Aorta (tissue), 5 donors: ENCODE data around the gene ATXN7L3. TPM values are rescaled to one million over a fixed set of nuclear protein-coding genes. Genes with fewer than 3 reads are reported as not detected.

ENCODE experiments used
- ATAC-seq: fragments of 200-7000 bp; cut with Tn5 transposase; one replicate; pipeline ENCODE4 v1.9.1; 2022; ENCODE audit warnings: moderate library complexity; ENCODE audit not compliant: low FRiP score
- DNase-seq, 2 donors: peaks; one replicate each; pipeline ENCODE4 v3.0.0-alpha.2; 2020
- H3K27ac ChIP-seq, 2 donors: one replicate each; pipeline ENCODE4 v1.5.1; 2013; ENCODE audit warnings: low read length in 2 of 2, mild to moderate bottlenecking in 2 of 2, moderate library complexity in 2 of 2, control low read depth in 1 of 2, inconsistent platforms in 1 of 2, low read depth in 1 of 2
- H3K27me3 ChIP-seq, 2 donors: one replicate each; pipeline ENCODE4 v1.6.1; 2013; ENCODE audit warnings: control low read depth in 1 of 2, low read length in 1 of 2, mild to moderate bottlenecking in 1 of 2, moderate library complexity in 1 of 2; ENCODE audit not compliant: insufficient read depth in 2 of 2, control insufficient read depth in 1 of 2
- H3K36me3 ChIP-seq, 2 donors: one replicate each; pipeline ENCODE4 v1.6.1; 2013; ENCODE audit warnings: control low read depth in 1 of 2, low read length in 1 of 2, mild to moderate bottlenecking in 1 of 2; ENCODE audit not compliant: insufficient read depth in 2 of 2, control insufficient read depth in 1 of 2
- H3K4me1 ChIP-seq, 2 donors: one replicate each; pipeline ENCODE4 v1.6.1; 2013; ENCODE audit warnings: low read length in 2 of 2, control low read depth in 1 of 2, mild to moderate bottlenecking in 1 of 2, moderate library complexity in 1 of 2; ENCODE audit not compliant: insufficient read depth in 2 of 2, control insufficient read depth in 1 of 2
- H3K4me3 ChIP-seq, 2 donors: one replicate each; pipeline ENCODE4 v1.5.1; 2013; ENCODE audit warnings: low read length in 2 of 2, control low read depth in 1 of 2, mild to moderate bottlenecking in 1 of 2
- H3K9me3 ChIP-seq: one replicate; pipeline ENCODE4 v1.6.1; 2013; ENCODE audit warnings: mild to moderate bottlenecking, low read length; ENCODE audit not compliant: control insufficient read depth
- WGBS, 2 donors: extraction: QIAGEN DNeasy Blood & Tissue Kit; methylation state at CpG; one replicate each; pipeline ENCODE4 v1.1.7; 2013; 5-methylcytosine and 5-hydroxymethylcytosine counted together
- intact Hi-C, 2 donors: fragments of 100-400 bp; cut with DNase I; formaldehyde crosslinking; loops; one replicate each; pipeline versions ENCODE4 v1.14.2 to v1.15.0; 2022
- polyA plus RNA-seq, 2 donors: library from polyadenylated mRNA; stranded (reverse); fragments of 200-250 nt; gene quantifications; one replicate each; pipeline ENCODE4 v1.2.3, GENCODE V29; 2013
- total RNA-seq, 2 donors: library from RNA; stranded (reverse); fragmentation: NEBNext Ultra II Directional; extraction: Animal tissue kit (Norgen Biotek cat#: 25700); gene quantifications; one replicate each; pipeline ENCODE4 v1.2.1, GENCODE V29; 2021
- donor health status: healthy with polysubstance abuse.
- donor health status: Bipolar disorder and iron deficiency.
- donor health status: DM: no; HTN: no; CAD: no.
- donor health status: DM: no; HTN: no; CAD: no.
- donor health status: DM: yes; HTN: yes; CAD: no.

The ATXN7L3 gene
- total and polyA plus RNA-seq, 4 donors: 18.7 to 67.5 (median 49.3) TPM

DNA sequence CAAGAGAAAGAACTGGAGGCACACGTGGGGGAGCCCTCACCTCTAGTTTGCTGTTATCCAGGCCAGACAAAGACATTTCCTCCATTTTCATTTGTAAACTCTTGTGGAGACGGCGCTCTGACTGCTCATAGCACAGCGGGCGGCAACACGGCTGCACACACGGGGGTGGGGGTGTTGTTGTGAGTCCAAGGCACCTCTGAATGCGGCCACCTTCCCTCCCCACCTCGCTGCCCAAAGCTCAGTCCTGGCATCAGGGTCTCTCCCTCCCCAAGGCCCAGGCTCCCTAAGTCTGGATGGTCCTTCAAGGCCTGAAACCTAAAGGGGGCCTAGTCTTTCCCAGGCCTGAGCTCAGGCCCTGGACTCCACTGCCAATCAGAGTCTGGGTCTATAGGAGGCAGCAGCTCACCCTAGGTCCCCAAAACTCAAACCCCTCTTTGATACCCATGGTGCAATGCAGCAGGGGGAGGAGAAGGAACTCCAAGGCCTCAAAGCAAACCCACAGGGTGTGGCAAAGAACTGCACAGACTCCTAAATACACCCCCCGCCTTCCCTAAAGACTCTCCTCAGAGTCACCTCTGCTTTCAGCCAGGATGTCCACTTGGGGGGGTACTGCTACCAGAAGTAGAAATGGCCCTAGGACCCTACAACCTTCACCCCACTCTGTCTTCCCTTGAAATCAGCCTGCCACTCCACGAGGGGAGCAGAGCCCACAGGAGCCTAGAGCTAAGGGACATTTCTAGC is 1.5 kb downstream of the ATXN7L3 start:
- 51 to 54% methylated on average over 11 of the region's 11 CpGs for WGBS, 2 donors
- peak in 1 of 2 donors; percentile 78 for DNase-seq
- peaks cover 0 to 2% of the 10 kb centered on the region in 2 donors for H3K36me3 ChIP-seq
- no peaks in the 10 kb centered on the region for H3K9me3 ChIP-seq
- no peak for ATAC-seq
- H3K27ac ChIP-seq: peak overlapping the region in 1 of 2 donors; percentile 84
- H3K27me3 ChIP-seq: no peaks in the 10 kb centered on the region
- peak overlapping the region; percentile 92 to 99 for H3K4me3 ChIP-seq
- intact Hi-C loops: no loop called here
- no peaks in the 10 kb centered on the region for H3K4me1 ChIP-seq

DNA sequence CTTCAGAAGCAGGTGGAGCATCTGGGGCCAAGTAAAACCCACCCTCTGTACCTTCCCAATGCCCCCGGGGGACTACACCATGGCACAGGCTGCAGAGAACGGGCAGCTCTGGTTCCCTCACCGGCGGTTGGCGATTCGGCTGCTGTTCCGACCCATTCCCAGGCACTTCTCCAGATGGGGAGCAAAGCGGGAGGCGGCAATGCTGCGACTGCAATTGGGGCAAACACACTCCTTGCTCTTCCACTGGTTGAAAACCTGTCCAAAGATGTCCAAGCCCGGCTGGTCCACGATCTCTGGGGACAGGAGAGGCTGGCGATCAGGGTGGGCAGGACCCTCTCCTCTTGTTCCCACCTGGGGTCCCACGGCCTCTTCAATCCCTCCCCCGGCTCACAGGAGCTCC is 2.6 kb downstream of the ATXN7L3 start:
- no peak for ATAC-seq
- peaks cover 0 to 2% of the 10 kb centered on the region in 2 donors for H3K36me3 ChIP-seq
- 83 to 90% methylated on average over 12 to 15 of the region's 15 CpGs for WGBS, 2 donors

DNA sequence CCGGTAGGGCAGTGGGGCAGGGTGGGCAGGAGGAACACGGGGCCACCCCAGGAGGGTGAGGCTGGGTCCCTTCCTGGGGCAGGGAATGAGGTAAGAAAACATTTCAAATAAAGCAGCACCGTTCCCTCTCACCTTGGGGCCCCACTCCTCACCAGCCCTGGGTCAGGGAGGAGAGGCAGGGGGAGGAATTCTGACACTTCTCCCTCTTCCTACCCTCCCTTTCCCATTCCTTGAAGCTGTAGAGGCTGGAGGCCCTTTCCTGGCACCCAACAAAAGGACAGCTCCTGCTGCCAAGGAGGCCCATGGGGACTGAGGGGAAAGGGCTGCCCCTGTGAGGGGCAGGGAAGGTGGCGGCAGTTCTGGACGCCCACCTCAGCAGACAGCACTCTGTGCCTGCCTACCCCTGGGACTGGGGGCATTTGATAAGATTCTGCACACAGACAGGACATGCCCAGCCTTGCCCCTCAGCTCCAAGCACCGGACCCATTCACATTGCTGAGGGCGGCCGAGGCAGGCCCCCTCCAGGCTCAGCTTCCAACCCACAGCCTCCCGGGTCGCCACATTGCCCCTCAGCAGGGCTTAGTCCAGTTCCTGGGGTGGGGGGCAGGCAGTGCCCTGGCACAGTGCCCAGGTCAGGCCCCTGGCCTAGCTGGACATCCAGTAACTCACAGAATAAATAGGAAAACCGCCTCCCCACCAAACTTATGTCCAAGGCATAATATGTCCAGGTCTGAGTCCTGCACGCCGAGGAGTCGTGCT is 6.2 kb downstream of the ATXN7L3 start:
- no peaks in the 10 kb centered on the region for H3K27me3 ChIP-seq
- intact Hi-C loops: no loop called here
- no peak overlapping the region for H3K27ac ChIP-seq
- no peaks in the 10 kb centered on the region for H3K9me3 ChIP-seq
- H3K36me3 ChIP-seq: peaks cover 0 to 2% of the 10 kb centered on the region in 2 donors
- DNase-seq: no peak
- 81 to 87% methylated on average over 14 of the region's 14 CpGs for WGBS, 2 donors
- H3K4me3 ChIP-seq: no peak overlapping the region
- no peak for ATAC-seq
- H3K4me1 ChIP-seq: no peaks in the 10 kb centered on the region

More for the DNA sequence above, 2.6 kb downstream of the ATXN7L3 start:
- intact Hi-C loops: no loop called here
- no peaks in the 10 kb centered on the region for H3K9me3 ChIP-seq
- DNase-seq: peak in 1 of 2 donors; percentile 66
- no peaks in the 10 kb centered on the region for H3K4me1 ChIP-seq
- H3K27ac ChIP-seq: no peak overlapping the region
- no peak overlapping the region for H3K4me3 ChIP-seq
- no peaks in the 10 kb centered on the region for H3K27me3 ChIP-seq

DNA sequence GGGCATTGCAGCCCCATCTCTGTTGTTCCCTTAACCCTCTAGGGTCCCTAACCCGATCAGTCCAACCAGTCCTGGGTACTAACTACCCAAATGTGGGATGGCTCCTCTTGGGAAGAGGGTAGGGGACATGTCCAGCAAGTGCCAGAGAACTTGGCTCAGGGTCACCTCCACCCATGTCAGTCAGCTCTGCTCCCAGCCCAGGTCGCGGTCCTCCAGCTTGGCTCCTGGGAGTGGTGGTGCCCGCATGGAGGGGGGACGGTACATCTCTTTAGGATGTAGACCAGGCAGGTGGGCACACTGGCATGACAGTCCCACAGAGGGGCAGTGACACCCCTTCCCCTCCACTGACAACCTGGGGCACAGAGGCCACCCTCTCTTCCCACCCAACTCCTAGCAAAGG is 6.9 kb downstream of the ATXN7L3 start:
- Histone ChIP-seq H3K4me1 (no peaks in the 10 kb centered on the region), H3K9me3 (no peaks in the 10 kb centered on the region), H3K36me3 (peaks cover 0 to 2% of the 10 kb centered on the region in 2 donors), H3K27ac (no peak overlapping the region), H3K4me3 (no peak overlapping the region), H3K27me3 (no peaks in the 10 kb centered on the region)
- intact Hi-C loops: no loop called here
- 78 to 86% methylated on average over 5 of the region's 5 CpGs for WGBS, 2 donors
- ATAC-seq (no peak), DNase-seq (no peak)

DNA sequence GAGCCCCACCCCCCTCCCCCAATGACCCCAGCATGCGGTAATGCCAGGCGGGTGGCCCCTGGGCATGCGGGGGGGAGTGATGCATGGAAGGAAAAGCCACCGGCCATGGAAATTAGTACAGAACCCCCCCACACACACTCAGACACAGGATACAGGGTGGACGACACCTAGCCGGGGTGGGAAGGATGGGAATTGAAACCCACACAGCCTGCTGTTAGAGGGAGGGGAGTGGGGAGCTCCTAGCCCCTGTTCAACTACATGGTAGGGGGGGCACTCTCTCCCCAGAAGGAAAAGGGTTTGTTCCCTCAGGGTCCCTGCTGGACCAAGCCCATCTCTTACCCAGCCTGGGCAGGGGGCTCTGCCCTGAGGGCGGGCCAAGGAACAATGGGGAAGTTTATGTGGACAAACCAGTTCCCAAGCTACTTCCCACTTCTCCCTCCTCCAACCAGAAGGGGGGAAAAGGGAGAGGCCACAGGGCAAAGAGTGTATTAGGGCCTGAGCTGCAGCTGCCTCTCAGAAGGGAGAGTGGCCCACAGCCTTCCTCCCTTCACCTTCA is 7.7 kb downstream of the ATXN7L3 start:
- Histone ChIP-seq H3K9me3 (no peaks in the 10 kb centered on the region), H3K4me1 (no peaks in the 10 kb centered on the region), H3K27ac (no peak overlapping the region), H3K4me3 (no peak overlapping the region), H3K36me3 (peaks cover 0 to 2% of the 10 kb centered on the region in 2 donors), H3K27me3 (no peaks in the 10 kb centered on the region)
- intact Hi-C loops: no loop called here
- 62 to 64% methylated on average over 7 of the region's 7 CpGs for WGBS, 2 donors
- DNase-seq (no peak), ATAC-seq (no peak)

DNA sequence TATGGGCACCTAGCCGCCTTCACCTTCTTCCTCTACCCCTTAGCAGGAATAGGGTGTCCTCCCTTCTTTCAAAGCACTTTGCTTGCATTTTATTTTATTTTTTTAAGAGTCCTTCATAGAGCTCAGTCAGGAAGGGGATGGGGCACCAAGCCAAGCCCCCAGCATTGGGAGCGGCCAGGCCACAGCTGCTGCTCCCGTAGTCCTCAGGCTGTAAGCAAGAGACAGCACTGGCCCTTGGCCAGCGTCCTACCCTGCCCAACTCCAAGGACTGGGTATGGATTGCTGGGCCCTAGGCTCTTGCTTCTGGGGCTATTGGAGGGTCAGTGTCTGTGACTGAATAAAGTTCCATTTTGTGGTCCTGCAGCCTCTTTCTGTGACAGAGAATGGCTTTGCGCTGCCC is 8.3 kb downstream of the ATXN7L3 start:
- WGBS, 2 donors: 57 to 63% methylated on average over 5 of the region's 5 CpGs
- intact Hi-C loops: no loop called here
- DNase-seq (no peak), ATAC-seq (no peak)
- no peak overlapping the region for H3K4me3 ChIP-seq
- no peaks in the 10 kb centered on the region for H3K4me1 ChIP-seq
- no peaks in the 10 kb centered on the region for H3K9me3 ChIP-seq
- peaks cover 0 to 2% of the 10 kb centered on the region in 2 donors for H3K36me3 ChIP-seq
- no peak overlapping the region for H3K27ac ChIP-seq
- no peaks in the 10 kb centered on the region for H3K27me3 ChIP-seq

DNA sequence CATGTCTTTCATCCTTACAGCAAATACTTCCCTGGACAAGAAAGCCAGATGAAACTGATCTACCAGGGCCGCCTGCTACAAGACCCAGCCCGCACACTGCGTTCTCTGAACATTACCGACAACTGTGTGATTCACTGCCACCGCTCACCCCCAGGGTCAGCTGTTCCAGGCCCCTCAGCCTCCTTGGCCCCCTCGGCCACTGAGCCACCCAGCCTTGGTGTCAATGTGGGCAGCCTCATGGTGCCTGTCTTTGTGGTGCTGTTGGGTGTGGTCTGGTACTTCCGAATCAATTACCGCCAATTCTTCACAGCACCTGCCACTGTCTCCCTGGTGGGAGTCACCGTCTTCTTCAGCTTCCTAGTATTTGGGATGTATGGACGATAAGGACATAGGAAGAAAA is 9.2 kb downstream of the ATXN7L3 start:
- no peak overlapping the region for H3K27ac ChIP-seq
- ATAC-seq (no peak), DNase-seq (no peak)
- peaks cover 0 to 2% of the 10 kb centered on the region in 2 donors for H3K36me3 ChIP-seq
- WGBS, 2 donors: 86 to 89% methylated on average over 10 of the region's 10 CpGs
- intact Hi-C loops: no loop called here
- no peaks in the 10 kb centered on the region for H3K9me3 ChIP-seq
- no peaks in the 10 kb centered on the region for H3K4me1 ChIP-seq
- H3K4me3 ChIP-seq: no peak overlapping the region
- H3K27me3 ChIP-seq: no peaks in the 10 kb centered on the region

DNA sequence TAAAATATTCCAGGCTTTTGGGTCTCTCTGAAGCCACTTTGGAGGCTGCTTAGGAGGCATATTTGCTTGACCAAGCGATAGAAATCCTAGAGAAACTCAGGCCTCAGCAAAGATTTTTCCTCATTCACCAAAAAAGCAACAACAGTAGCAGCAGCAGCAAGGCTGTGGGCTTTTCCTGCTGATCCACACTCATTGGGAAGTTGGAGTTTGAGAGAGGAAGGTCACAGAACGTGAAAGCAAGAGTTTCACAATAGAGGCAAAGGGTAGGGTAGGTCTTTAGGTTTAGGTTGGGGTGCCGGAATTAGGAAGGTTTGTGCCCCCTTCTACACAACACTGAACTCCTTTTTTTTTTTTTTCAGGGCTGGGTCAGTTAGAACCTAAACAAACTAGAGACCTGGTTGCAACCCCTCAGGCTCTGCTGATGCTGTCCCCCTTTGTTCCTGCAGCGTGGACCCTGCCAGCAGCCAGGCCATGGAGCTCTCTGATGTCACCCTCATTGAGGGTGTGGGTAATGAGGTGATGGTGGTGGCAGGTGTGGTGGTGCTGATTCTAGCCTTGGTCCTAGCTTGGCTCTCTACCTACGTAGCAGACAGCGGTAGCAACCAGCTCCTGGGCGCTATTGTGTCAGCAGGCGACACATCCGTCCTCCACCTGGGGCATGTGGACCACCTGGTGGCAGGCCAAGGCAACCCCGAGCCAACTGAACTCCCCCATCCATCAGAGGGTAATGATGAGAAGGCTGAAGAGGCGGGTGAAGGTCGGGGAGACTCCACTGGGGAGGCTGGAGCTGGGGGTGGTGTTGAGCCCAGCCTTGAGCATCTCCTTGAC is 10.9 kb downstream of the ATXN7L3 start:
- H3K9me3 ChIP-seq: no peaks in the 10 kb centered on the region
- 79 to 81% methylated on average over 12 of the region's 12 CpGs for WGBS, 2 donors
- DNase-seq: no peak
- H3K4me3 ChIP-seq: no peak overlapping the region
- H3K4me1 ChIP-seq: no peaks in the 10 kb centered on the region
- no peaks in the 10 kb centered on the region for H3K27me3 ChIP-seq
- intact Hi-C loops: no loop called here
- no peak for ATAC-seq
- no peaks in the 10 kb centered on the region for H3K36me3 ChIP-seq
- no peak overlapping the region for H3K27ac ChIP-seq
